T-helper 2 cell (primary cell): Measurements from ENCODE around the gene RITA1.

Source experiments
- DNase-seq, 5 experiments: peaks; one replicate each; pipeline versions ENCODE4 v3.0.0 to v3.0.0-alpha.2; 2012 to 2022

The RITA1 gene

GRCh38 chr12:113180333-113180732 is 5.2 kb upstream of the RITA1 start:
- no peak for DNase-seq

GRCh38 chr12:113181975-113182374 is 3.5 kb upstream of the RITA1 start:
- DNase-seq: no peak

GRCh38 chr12:113183030-113183589 is 2.4 kb upstream of the RITA1 start:
- DNase-seq: no peak

- peak in 2 of 5 experiments; percentile 17 to 88 for DNase-seq
These were observed 1.2 kb upstream of the RITA1 start for GRCh38 chr12:113184098-113184899.

- DNase-seq: peak; percentile 68 to 93 (median 83)
These were observed 681 bp upstream of the RITA1 start for GRCh38 chr12:113184900-113185179.

- peak in 1 of 5 experiments; percentile 53 for DNase-seq
These were observed 478 bp downstream of the RITA1 start for GRCh38 chr12:113186033-113186365.

GRCh38 chr12:113186666-113187325 is 1.3 kb downstream of the RITA1 start:
- DNase-seq: no peak

GRCh38 chr12:113189361-113189760 is 3.8 kb downstream of the RITA1 start:
- DNase-seq: no peak

- DNase-seq: no peak
These were observed 5.2 kb downstream of the RITA1 start for GRCh38 chr12:113190761-113191160.

- no peak for DNase-seq
These were observed 5.7 kb downstream of the RITA1 start for GRCh38 chr12:113191227-113191626.

GRCh38 chr12:113194971-113195391 is 9.5 kb downstream of the RITA1 start:
- DNase-seq: no peak

- DNase-seq: no peak
These were observed 10.1 kb downstream of the RITA1 start for GRCh38 chr12:113195598-113195997.

- DNase-seq: no peak
These were observed 11.1 kb downstream of the RITA1 start for GRCh38 chr12:113196582-113196981.

- peak in 3 of 5 experiments; percentile 33 to 80 (median 46) for DNase-seq
These were observed 11.5 kb downstream of the RITA1 start for GRCh38 chr12:113196990-113197389.

GRCh38 chr12:113197518-113198077 is 12.1 kb downstream of the RITA1 start:
- no peak for DNase-seq

GRCh38 chr12:113198296-113198695 is 12.8 kb downstream of the RITA1 start:
- DNase-seq: no peak

- DNase-seq: no peak
These were observed 14.7 kb downstream of the RITA1 start for GRCh38 chr12:113200021-113200797.

- no peak for DNase-seq
These were observed 16.0 kb downstream of the RITA1 start for GRCh38 chr12:113201187-113202177.

- DNase-seq: no peak
These were observed 17.0 kb downstream of the RITA1 start for GRCh38 chr12:113202300-113203075.

- DNase-seq: no peak
These were observed 18.6 kb downstream of the RITA1 start for GRCh38 chr12:113203852-113204760.
